GM12878 (cell line): Measurements from ENCODE around the gene DNAJA2. TPM values are rescaled to one million over a fixed set of nuclear protein-coding genes. Genes with fewer than 3 reads are reported as not detected.

Experiments
- ATAC-seq: fragments of 200-7000 bp; cut with Tn5 transposase; 3 replicates; pipeline ENCODE4 v1.9.1; 2020; ENCODE audit warnings: mild to moderate bottlenecking, moderate library complexity
- BruUV-seq: library from RNA; stranded (reverse); fragments of 400-500 nt; replicated peaks from 2 replicates; lab custom pipeline; 2021; lab: Mats Ljungman, UMichigan
- CTCF ChIA-PET: fragments of 300-600 bp; sonication (Branson Sonifier 250); formaldehyde crosslinking; extraction: SDS; loops from one replicate; lab custom pipeline; 2021; ENCODE audit warnings: inconsistent platforms; lab: Yijun Ruan, JAX
- POLR2A ChIA-PET: fragments of 350-600 bp; formaldehyde crosslinking; extraction: SDS; loops from one replicate; lab custom pipeline; 2021; ENCODE audit warnings: inconsistent platforms; lab: Charles Lee
- RAD21 ChIA-PET: fragments of 300-600 bp; sonication (Branson Sonifier 250); formaldehyde crosslinking; loops from one replicate; lab custom pipeline; 2023; ENCODE audit warnings: antibody characterized with exemption; ENCODE audit not compliant: unreplicated experiment; lab: Charles Lee
- SMC1A ChIA-PET: fragments of 300-600 bp; sonication (Branson Sonifier 250); formaldehyde crosslinking; loops from one replicate; lab custom pipeline; 2023; ENCODE audit not compliant: unreplicated experiment, uncharacterized antibody; lab: Charles Lee
- DNase-seq: peaks from one replicate; pipeline ENCODE4 v3.0.0-alpha.2; 2011; ENCODE audit warnings: low read depth, low spot score
- FAIRE-seq: peaks from 3 replicates; lab custom pipeline; 2011; peaks lifted over from hg19 to GRCh38; lab: Jason Lieb, UNC
- H2AFZ ChIP-seq: 2 replicates; pipeline ENCODE4 v1.6.0; 2011; ENCODE audit warnings: low read depth, low read length, control low read depth; ENCODE audit not compliant: control insufficient read depth
- H3K27ac ChIP-seq: 2 replicates; pipeline ENCODE4 v1.5.1; 2011; ENCODE audit warnings: control low read depth; ENCODE audit not compliant: control insufficient read depth, insufficient read depth
- H3K27me3 ChIP-seq, 2 experiments: replicated peaks in 1 of 2; 2 replicates each; pipeline versions ENCODE4 v1.6.0 to v1.6.1; 2011; ENCODE audit warnings: low read length in 1 of 2; ENCODE audit not compliant: control insufficient read depth in 2 of 2, insufficient read depth in 2 of 2
- H3K36me3 ChIP-seq, 2 experiments: 2 replicates each; pipeline ENCODE4 v1.5.1; 2011; ENCODE audit warnings: low read length in 1 of 2; ENCODE audit not compliant: control insufficient read depth in 2 of 2, insufficient read depth in 2 of 2
- H3K4me1 ChIP-seq: 2 replicates; pipeline ENCODE4 v1.6.1; 2011; ENCODE audit warnings: mild to moderate bottlenecking, low read length, moderate library complexity, mixed read lengths; ENCODE audit not compliant: control insufficient read depth, insufficient read depth
- H3K4me2 ChIP-seq: 2 replicates; pipeline ENCODE4 v1.6.0; 2011; ENCODE audit warnings: control low read depth; ENCODE audit not compliant: control insufficient read depth, insufficient read depth
- H3K4me3 ChIP-seq: fragments of 200-600 bp; sonication (generic); 2 replicates; pipeline ENCODE4 v1.5.1; 2016
- H3K79me2 ChIP-seq: 2 replicates; pipeline ENCODE4 v1.6.0; 2011; ENCODE audit warnings: low read length; ENCODE audit not compliant: control insufficient read depth, insufficient read depth
- H3K9ac ChIP-seq: 2 replicates; pipeline ENCODE4 v1.8.0; 2011; ENCODE audit warnings: low read length, control low read depth, mixed read lengths; ENCODE audit not compliant: control insufficient read depth, insufficient read depth
- H3K9me3 ChIP-seq: replicated peaks from 3 replicates; pipeline ENCODE4 v1.5.1; 2011; ENCODE audit warnings: mild to moderate bottlenecking, low read length; ENCODE audit not compliant: control insufficient read depth, insufficient read depth
- H4K20me1 ChIP-seq: 2 replicates; pipeline ENCODE4 v1.6.0; 2011; ENCODE audit not compliant: control insufficient read depth, insufficient read depth
- BHLHE40 ChIP-seq, 2 experiments: fragments of 450-650 bp in 1 of 2; IDR thresholded peaks; 2 replicates each; pipeline ENCODE4 v1.6.1; 2011 to 2017; ENCODE audit warnings: low read depth in 2 of 2, borderline replicate concordance in 1 of 2, improper control_type of control experiment in 1 of 2, low read length in 1 of 2, mild to moderate bottlenecking in 1 of 2
- CTCF ChIP-seq, 3 experiments: IDR thresholded peaks in 2 of 3; conservative IDR thresholded peaks in 1 of 3; 2 replicates each; pipeline ENCODE4 v1.5.1; 2011; ENCODE audit warnings: low read depth in 3 of 3, low read length in 3 of 3, mild to moderate bottlenecking in 3 of 3, control low read depth in 2 of 3, moderate library complexity in 2 of 3, inconsistent platforms in 1 of 3, mixed read lengths in 1 of 3; ENCODE audit not compliant: control insufficient read depth in 2 of 3, insufficient read depth in 1 of 3; ENCODE audit errors: extremely low read depth in 1 of 3
- LARP7 ChIP-seq: fragments of 450-650 bp; IDR thresholded peaks from 2 replicates; pipeline ENCODE4 v1.6.1; 2017; ENCODE audit warnings: mild to moderate bottlenecking
- RAD21 ChIP-seq: IDR thresholded peaks from 2 replicates; pipeline ENCODE4 v1.6.1; 2011; ENCODE audit warnings: mild to moderate bottlenecking, low read depth, low read length, moderate library complexity; ENCODE audit not compliant: insufficient read depth
- SMARCA5 ChIP-seq: fragments of 450-650 bp; IDR thresholded peaks from 2 replicates; pipeline ENCODE4 v1.6.1; 2017; ENCODE audit warnings: mild to moderate bottlenecking
- SMC3 ChIP-seq: IDR thresholded peaks from 2 replicates; pipeline ENCODE4 v1.6.1; 2011; ENCODE audit warnings: low read length, improper control_type of control experiment, borderline replicate concordance
- SRF ChIP-seq, 2 experiments: IDR thresholded peaks; 2 replicates each; pipeline ENCODE4 v1.6.1; 2011; ENCODE audit warnings: low read depth in 2 of 2, low read length in 2 of 2, mild to moderate bottlenecking in 1 of 2, moderate library complexity in 1 of 2
- YY1 ChIP-seq: IDR thresholded peaks from 2 replicates; pipeline ENCODE4 v1.6.1; 2011; ENCODE audit warnings: low read depth, mild to moderate bottlenecking, low read length
- ZBTB40 ChIP-seq: fragments of 450-650 bp; IDR thresholded peaks from 2 replicates; pipeline ENCODE4 v1.6.1; 2016; ENCODE audit warnings: mild to moderate bottlenecking, moderate library complexity, borderline replicate concordance
- ZNF207 ChIP-seq: fragments of 450-650 bp; IDR thresholded peaks from 2 replicates; pipeline ENCODE4 v1.6.1; 2014; ENCODE audit warnings: antibody characterized with exemption, mild to moderate bottlenecking, borderline replicate concordance
- whole genome bisulfite sequencing: methylation state at CpG from one replicate; pipeline ENCODE4 v1.1.6; 2016; ENCODE audit warnings: low lambda C conversion rate; ENCODE audit not compliant: insufficient replicate concordance, insufficient coverage; ENCODE audit errors: missing lambda C conversion rate; 5-methylcytosine and 5-hydroxymethylcytosine counted together
- in situ Hi-C: fragments of 300-500 bp; cut with MboI; formaldehyde crosslinking; loops from 9 replicates; pipeline ENCODE4 v1.14.3; 2018; ENCODE audit warnings: mixed read lengths
- intact Hi-C: fragments of 100-400 bp; cut with micrococcal nuclease; formaldehyde crosslinking; loops from one replicate; pipeline ENCODE4 v1.14.2; 2022; ENCODE audit not compliant: unreplicated experiment
- polyA plus RNA-seq, 11 experiments: library from polyadenylated mRNA; depleted of rRNA in 4 of 11; unstranded in 6 of 11; stranded (reverse) in 5 of 11; fragments of >200 nt; fragmentation: Nextera tagmentation in 4 of 11; fragmentation: Illumina TruSeq in 1 of 11; extraction: Ambion mirVana in 4 of 11; extraction: Trizol in 1 of 11; gene quantifications; 1 replicate in 1 of 11; 2 replicates in 10 of 11; pipeline versions ENCODE4 v1.2.1 to v1.2.3, GENCODE V29; 2011 to 2016; ENCODE audit warnings: inconsistent platforms in 2 of 11, missing spikeins in 2 of 11, low read depth in 1 of 11
- total RNA-seq, 4 experiments: library from RNA; depleted of rRNA in 3 of 4; stranded (reverse); fragments of >200 nt in 3 of 4; fragmentation: Illumina TruSeq in 1 of 4; extraction: Trizol in 1 of 4; gene quantifications; 2 replicates each; pipeline versions ENCODE4 v1.2.1 to v1.2.3, GENCODE V29; 2013 to 2021

DNAJA2 gene
- total and polyA plus RNA-seq, 10 of the 15 experiments (the other 5 are each of a cell fraction or from before 2014, with no cell fraction given): 26.2 to 96.4 (median 58.1) TPM

- Histone ChIP-seq H3K27me3 (no peaks in the 10 kb centered on the region), H2AFZ (no peak overlapping the region; the same call in 1 of the 2 replicates), H3K4me1 (no peaks in the 10 kb centered on the region), H3K4me2 (no peak overlapping the region), H3K27ac (no peak overlapping the region), H4K20me1 (no peaks in the 10 kb centered on the region), H3K9ac (no peak overlapping the region), H3K4me3 (no peak overlapping the region), H3K9me3 (no peaks in the 10 kb centered on the region), H3K36me3 (no peaks in the 10 kb centered on the region), H3K79me2 (no peaks in the 10 kb centered on the region)
- intact Hi-C loops (loop anchor here (1.0 to 2.0 kb wide), 2 partner anchors 75 to 375 kb away; no protein-coding TSS in a partner anchor), in situ Hi-C loops (loop anchor here (5.0 kb wide), 1 partner anchor 257 kb away; no protein-coding TSS in a partner anchor)
- ChIA-PET CTCF (interaction anchor here (0.6 to 5.7 kb wide), 32 partner anchors 9 to 1366 kb away, joined by 3 to 70 read pairs (median 4); no protein-coding TSS in a partner anchor), SMC1A (interaction anchor here (1.1 to 2.3 kb wide), 8 partner anchors 9 to 256 kb away, joined by 4 to 31 read pairs (median 4); no protein-coding TSS in a partner anchor), POLR2A (no interaction called here), RAD21 (interaction anchor here (0.7 to 3.1 kb wide), 11 partner anchors 11 to 353 kb away, joined by 3 to 12 read pairs (median 4); no protein-coding TSS in a partner anchor)
- TF ChIP-seq BHLHE40 (IDR thresholded peaks at IDR 0.05; ENCODE audit: borderline replicate concordance in 1 of 2, low read depth in 2 of 2, low read length in 1 of 2) (0 out of 4 replicates have a peak, but pooled peaks of 1 of the 2 experiments have one; percentile 34), ZNF207 (no peak), SRF (IDR thresholded peaks at IDR 0.05; ENCODE audit: low read depth in 2 of 2, low read length in 2 of 2) (peak in 1 of 2 experiments; percentile 40; a peak in 1 of 4 replicates), SMC3 (peak; percentile 90), RAD21 (peak; percentile 81), ZBTB40 (no peak), CTCF (IDR thresholded peaks at IDR 0.05 in 2 of 3, conservative IDR thresholded peaks at IDR 0.05 in 1 of 3; ENCODE audit: control insufficient read depth in 2 of 3, extremely low read depth in 1 of 3, insufficient read depth in 1 of 3, low read depth in 3 of 3, low read length in 3 of 3) (peak; percentile 88 to 91 (median 91)), SMARCA5 (peak; percentile 74; the same call in 1 of the 2 replicates), LARP7 (0 out of 2 replicates have a peak, but pooled peaks have one; percentile 41), YY1 (peak; percentile 61; the same call in 1 of the 2 replicates)
- peak; percentile 84 for FAIRE-seq
- 52% methylated on average over 43 of the region's 43 CpGs for WGBS
- peak; percentile 97 for ATAC-seq
- DNase-seq: no peak
- BruUV-seq: no TSS peak
These were observed 43.8 kb downstream of the DNAJA2 start for GRCh38 chr16:46929378-46930332.
